Esophagus muscularis mucosa (tissue), 4 donors: ENCODE results near the gene ZNF646. TPM values are rescaled to one million over a fixed set of nuclear protein-coding genes. Genes with fewer than 3 reads are reported as not detected.

Source experiments
- DNase-seq: peaks from one replicate; pipeline ENCODE4 v3.0.0-alpha.2; 2017; ENCODE audit errors: extremely low spot score
- H3K27ac ChIP-seq, 4 donors: fragments of 200-600 bp; sonication (generic); replicated peaks in 1 of 4; 1 replicate in 3 of 4; 2 replicates in 1 of 4; pipeline ENCODE4 v1.5.1; 2016 to 2019; ENCODE audit warnings: mild to moderate bottlenecking in 1 of 4
- H3K27me3 ChIP-seq, 4 donors: fragments of 200-600 bp; sonication (generic); one replicate each; pipeline versions ENCODE4 v1.5.1 to v1.6.0; 2016 to 2019
- H3K36me3 ChIP-seq, 4 donors: fragments of 200-600 bp; sonication (generic); one replicate each; pipeline ENCODE4 v1.5.1; 2016 to 2019
- H3K4me1 ChIP-seq, 4 donors: fragments of 200-600 bp; sonication (generic); one replicate each; pipeline ENCODE4 v1.5.1; 2016 to 2019
- H3K4me3 ChIP-seq, 4 donors: fragments of 200-600 bp; sonication (generic); 1 replicate in 2 of 4; 2 replicates in 2 of 4; pipeline ENCODE4 v1.5.1; 2016 to 2019; ENCODE audit warnings: mild to moderate bottlenecking in 4 of 4, moderate library complexity in 1 of 4
- H3K9me3 ChIP-seq, 4 donors: fragments of 200-600 bp; sonication (generic); 1 replicate in 3 of 4; 2 replicates in 1 of 4; pipeline ENCODE4 v1.5.1; 2016 to 2019
- EP300 ChIP-seq: sonication (generic); formaldehyde crosslinking; IDR thresholded peaks from one replicate; pipeline ENCODE4 v1.6.1; 2017; ENCODE audit warnings: antibody characterized with exemption
- POLR2A ChIP-seq: fragments of 450-650 bp; IDR thresholded peaks from one replicate; pipeline ENCODE4 v1.6.1; 2017; ENCODE audit warnings: antibody characterized with exemption, moderate library complexity, mild to moderate bottlenecking, low read depth
- POLR2AphosphoS5 ChIP-seq, 2 donors: sonication (generic); formaldehyde crosslinking; IDR thresholded peaks; one replicate each; pipeline ENCODE4 v1.6.1; 2017; ENCODE audit warnings: antibody characterized with exemption in 2 of 2
- WGBS: methylation state at CpG from one replicate; pipeline ENCODE4 v1.1.5; 2018; 5-methylcytosine and 5-hydroxymethylcytosine counted together
- intact Hi-C: fragments of 100-400 bp; cut with DNase I; formaldehyde crosslinking; loops from one replicate; pipeline ENCODE4 v1.15.1; 2023
- total RNA-seq, 4 donors: library from RNA; depleted of rRNA; stranded (reverse); fragments of >200 nt; gene quantifications; one replicate each; pipeline versions ENCODE4 v1.1.0 to v1.2.1, GENCODE V29; 2016
- TF ChIP-seq, protein P1 (sequence below), 3 experiments: fragments of 200-600 bp in 2 of 3; fragments of 450-650 bp in 1 of 3; sonication (generic) in 2 of 3; IDR thresholded peaks; one replicate each; pipeline ENCODE4 v1.5.1; 2017 to 2019; ENCODE audit warnings: antibody characterized with exemption in 3 of 3, mild to moderate bottlenecking in 2 of 3, moderate library complexity in 1 of 3

ZNF646 gene
- total RNA-seq, 4 donors from 2014 or later = 11.6 to 17.6 (median 15.5) TPM

GRCh38 chr16:31042866-31043265 lies 31.4 kb upstream of the ZNF646 start:
- Histone ChIP-seq H3K4me1 (peaks cover 0 to 10% (median 8%) of the 10 kb centered on the region in 4 donors), H3K36me3 (peaks cover 24 to 55% (median 49%) of the 10 kb centered on the region in 4 donors), H3K27ac (no peak overlapping the region), H3K27me3 (no peaks in the 10 kb centered on the region), H3K9me3 (no peaks in the 10 kb centered on the region), H3K4me3 (no peak overlapping the region)
- intact Hi-C loops = no loop called here
- WGBS = 67% methylated on average over 1 of the region's 10 CpGs
- TF ChIP-seq POLR2A (no peak), POLR2AphosphoS5 (IDR thresholded peaks at IDR 0.05) (no peak), EP300 (no peak)
- TF ChIP-seq, protein P1, sequence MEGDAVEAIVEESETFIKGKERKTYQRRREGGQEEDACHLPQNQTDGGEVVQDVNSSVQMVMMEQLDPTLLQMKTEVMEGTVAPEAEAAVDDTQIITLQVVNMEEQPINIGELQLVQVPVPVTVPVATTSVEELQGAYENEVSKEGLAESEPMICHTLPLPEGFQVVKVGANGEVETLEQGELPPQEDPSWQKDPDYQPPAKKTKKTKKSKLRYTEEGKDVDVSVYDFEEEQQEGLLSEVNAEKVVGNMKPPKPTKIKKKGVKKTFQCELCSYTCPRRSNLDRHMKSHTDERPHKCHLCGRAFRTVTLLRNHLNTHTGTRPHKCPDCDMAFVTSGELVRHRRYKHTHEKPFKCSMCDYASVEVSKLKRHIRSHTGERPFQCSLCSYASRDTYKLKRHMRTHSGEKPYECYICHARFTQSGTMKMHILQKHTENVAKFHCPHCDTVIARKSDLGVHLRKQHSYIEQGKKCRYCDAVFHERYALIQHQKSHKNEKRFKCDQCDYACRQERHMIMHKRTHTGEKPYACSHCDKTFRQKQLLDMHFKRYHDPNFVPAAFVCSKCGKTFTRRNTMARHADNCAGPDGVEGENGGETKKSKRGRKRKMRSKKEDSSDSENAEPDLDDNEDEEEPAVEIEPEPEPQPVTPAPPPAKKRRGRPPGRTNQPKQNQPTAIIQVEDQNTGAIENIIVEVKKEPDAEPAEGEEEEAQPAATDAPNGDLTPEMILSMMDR (IDR thresholded peaks at IDR 0.05) = no peak
- no peak for DNase-seq

DNA sequence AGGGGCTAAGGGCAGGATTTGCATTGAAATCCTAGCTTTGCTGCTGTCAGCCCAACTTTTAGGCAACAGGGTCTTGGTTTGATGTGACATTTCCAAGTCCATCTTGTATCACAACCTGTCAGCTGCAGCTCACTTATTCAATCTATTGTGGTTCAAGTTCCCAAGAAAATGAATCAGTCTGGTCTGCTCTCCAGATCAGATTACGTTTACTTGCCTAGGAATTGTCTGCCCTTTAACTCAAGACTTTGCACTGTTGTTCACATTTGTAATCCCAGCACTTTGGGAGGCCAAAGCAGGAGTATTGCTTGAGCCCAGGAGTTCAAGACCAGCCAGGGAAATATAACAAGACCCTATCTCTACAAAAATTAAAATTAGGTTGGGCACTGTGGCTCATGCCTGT lies 30.9 kb upstream of the ZNF646 start:
- no peak overlapping the region for H3K4me3 ChIP-seq
- no peaks in the 10 kb centered on the region for H3K27me3 ChIP-seq
- H3K4me1 ChIP-seq = peaks cover 0 to 10% (median 8%) of the 10 kb centered on the region in 4 donors
- TF ChIP-seq POLR2AphosphoS5 (IDR thresholded peaks at IDR 0.05) (no peak), POLR2A (no peak), EP300 (no peak)
- TF ChIP-seq, protein P1 (IDR thresholded peaks at IDR 0.05) = no peak
- intact Hi-C loops = no loop called here
- no peak overlapping the region for H3K27ac ChIP-seq
- peaks cover 19 to 50% (median 44%) of the 10 kb centered on the region in 4 donors for H3K36me3 ChIP-seq
- WGBS = 91% methylated on average over 1 of the region's 1 CpG
- DNase-seq = no peak
- H3K9me3 ChIP-seq = no peaks in the 10 kb centered on the region

DNA sequence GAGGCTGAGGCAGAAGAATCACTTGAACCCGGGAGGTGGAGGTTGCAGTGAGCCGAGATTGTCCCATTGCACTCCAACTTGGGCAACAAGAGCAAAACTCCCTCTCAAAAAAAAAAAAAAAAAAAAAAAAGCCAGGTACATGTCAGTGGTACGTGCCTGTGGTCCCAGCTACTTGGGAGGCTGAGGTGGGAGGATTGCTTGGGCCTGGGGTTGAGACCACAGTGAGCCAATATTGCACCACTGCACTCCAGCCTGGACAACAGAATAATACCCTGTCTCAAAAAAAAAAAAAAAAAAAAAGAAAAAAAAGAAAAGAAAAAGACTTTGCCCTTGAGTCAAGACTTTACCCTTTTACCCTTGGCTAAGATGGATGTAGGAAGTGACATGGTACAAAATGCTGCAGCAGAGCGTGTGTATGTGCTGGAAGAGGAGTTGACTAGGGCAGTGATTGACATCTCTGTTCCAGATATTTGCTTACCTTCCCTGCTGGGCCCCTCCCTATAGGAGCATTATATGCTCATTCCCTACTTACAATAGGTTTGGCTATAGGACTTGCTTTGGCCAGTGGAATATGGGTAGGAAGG lies 30.2 kb upstream of the ZNF646 start:
- peaks cover 0 to 10% (median 8%) of the 10 kb centered on the region in 4 donors for H3K4me1 ChIP-seq
- no peak for DNase-seq
- no peaks in the 10 kb centered on the region for H3K9me3 ChIP-seq
- no peak overlapping the region for H3K4me3 ChIP-seq
- no peak for TF ChIP-seq POLR2A
- TF ChIP-seq POLR2AphosphoS5 (IDR thresholded peaks at IDR 0.05) = no peak
- TF ChIP-seq, protein P1 (IDR thresholded peaks at IDR 0.05) = no peak
- no peak for TF ChIP-seq EP300
- no peak overlapping the region for H3K27ac ChIP-seq
- intact Hi-C loops = no loop called here
- WGBS = 85% methylated on average over 4 of the region's 4 CpGs
- H3K36me3 ChIP-seq = peaks cover 13 to 44% (median 37%) of the 10 kb centered on the region in 4 donors
- no peaks in the 10 kb centered on the region for H3K27me3 ChIP-seq

DNA sequence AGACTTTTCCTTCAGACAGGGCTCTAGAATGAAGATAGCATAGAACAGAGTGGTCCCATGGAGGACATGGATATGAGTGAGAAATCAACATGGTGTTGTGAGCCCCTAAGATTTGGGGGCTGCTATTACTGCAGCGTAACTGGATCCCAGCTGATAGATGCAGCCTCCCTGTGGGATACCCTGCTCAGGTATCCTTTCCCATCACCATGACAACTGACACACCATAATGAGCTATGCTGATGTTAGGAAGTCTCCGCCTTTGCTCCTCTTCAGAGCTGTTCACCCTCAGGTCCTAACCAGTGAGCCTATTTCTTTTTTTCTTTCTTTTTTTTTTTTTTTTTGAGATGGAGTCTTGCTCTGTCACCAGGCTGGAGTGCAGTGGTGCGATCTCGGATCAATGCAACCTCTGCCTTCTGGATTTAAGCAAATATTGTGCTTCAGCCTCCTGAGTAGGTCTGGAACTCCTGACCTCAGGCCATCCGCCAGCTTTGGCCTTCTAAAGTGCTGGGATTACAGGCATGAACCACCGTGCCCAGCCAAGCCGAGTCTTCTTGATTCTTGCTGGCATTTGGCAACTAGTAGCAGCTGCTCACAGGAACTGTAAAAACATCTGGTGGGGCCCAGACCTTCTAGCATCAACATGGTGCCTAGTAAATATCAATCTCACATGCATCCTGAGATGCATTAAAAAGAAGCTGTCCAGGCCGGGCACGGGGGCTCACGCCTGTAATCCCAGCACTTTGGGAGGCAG lies 23.8 kb upstream of the ZNF646 start:
- Histone ChIP-seq H3K27me3 (no peaks in the 10 kb centered on the region), H3K27ac (no peak overlapping the region), H3K9me3 (no peaks in the 10 kb centered on the region), H3K36me3 (no peaks in the 10 kb centered on the region), H3K4me3 (no peak overlapping the region), H3K4me1 (no peaks in the 10 kb centered on the region)
- intact Hi-C loops = no loop called here
- DNase-seq = no peak
- 83% methylated on average over 10 of the region's 10 CpGs for WGBS
- TF ChIP-seq POLR2A = no peak

DNA sequence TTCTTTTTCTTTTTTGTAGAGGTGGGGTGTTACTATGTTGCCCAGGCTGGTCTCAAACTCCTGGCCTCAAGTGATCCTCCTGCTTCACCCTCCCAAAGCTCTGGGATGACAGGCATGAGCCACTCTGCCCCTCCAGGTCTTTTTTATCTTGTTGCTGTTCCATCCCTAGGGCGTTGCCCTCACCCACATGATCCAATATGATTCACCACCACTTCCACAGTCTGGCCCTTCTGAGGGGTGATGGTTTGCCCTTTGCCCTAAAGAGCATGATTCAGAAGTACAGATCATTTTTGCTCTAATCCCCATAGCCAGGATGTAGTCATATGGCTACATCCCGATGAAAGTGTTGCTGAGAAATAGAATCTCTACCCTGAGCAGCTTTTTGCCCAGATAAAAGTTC lies 22.1 kb upstream of the ZNF646 start:
- WGBS = 69% methylated on average over 2 of the region's 2 CpGs
- intact Hi-C loops = no loop called here
- Histone ChIP-seq H3K27ac (no peak overlapping the region), H3K27me3 (no peaks in the 10 kb centered on the region), H3K36me3 (no peaks in the 10 kb centered on the region), H3K4me1 (no peaks in the 10 kb centered on the region), H3K4me3 (no peak overlapping the region), H3K9me3 (no peaks in the 10 kb centered on the region)
- DNase-seq = no peak
- TF ChIP-seq, protein P1 (IDR thresholded peaks at IDR 0.05) = no peak
- TF ChIP-seq EP300 (no peak), POLR2AphosphoS5 (IDR thresholded peaks at IDR 0.05) (no peak), POLR2A (no peak)
